ENCODE data around the gene DPP3.

DPP3 gene

DNA sequence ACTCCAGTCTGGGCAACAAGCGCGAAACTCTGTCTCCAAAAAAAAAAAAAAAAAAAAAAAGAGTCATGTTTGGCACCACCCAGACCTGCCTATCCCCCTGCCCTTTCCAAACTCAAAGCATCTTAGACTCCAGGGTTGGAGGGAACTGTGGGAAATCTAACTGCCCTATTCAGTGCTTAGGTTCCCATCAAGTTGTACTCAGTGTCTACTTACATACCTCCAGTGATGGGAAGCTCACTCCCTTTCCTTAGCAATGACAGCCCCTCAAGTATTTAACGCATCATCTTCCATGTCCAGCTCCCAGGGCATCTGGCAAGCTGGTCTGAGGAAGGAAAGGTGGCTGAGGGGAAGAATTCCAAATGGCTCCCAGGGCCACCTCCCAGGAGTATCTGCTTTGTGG is 69.5 kb downstream of the DPP3 start:
- no peak for DNase-seq (ENCODE audit: low read depth)
- TF ChIP-seq, protein P1, sequence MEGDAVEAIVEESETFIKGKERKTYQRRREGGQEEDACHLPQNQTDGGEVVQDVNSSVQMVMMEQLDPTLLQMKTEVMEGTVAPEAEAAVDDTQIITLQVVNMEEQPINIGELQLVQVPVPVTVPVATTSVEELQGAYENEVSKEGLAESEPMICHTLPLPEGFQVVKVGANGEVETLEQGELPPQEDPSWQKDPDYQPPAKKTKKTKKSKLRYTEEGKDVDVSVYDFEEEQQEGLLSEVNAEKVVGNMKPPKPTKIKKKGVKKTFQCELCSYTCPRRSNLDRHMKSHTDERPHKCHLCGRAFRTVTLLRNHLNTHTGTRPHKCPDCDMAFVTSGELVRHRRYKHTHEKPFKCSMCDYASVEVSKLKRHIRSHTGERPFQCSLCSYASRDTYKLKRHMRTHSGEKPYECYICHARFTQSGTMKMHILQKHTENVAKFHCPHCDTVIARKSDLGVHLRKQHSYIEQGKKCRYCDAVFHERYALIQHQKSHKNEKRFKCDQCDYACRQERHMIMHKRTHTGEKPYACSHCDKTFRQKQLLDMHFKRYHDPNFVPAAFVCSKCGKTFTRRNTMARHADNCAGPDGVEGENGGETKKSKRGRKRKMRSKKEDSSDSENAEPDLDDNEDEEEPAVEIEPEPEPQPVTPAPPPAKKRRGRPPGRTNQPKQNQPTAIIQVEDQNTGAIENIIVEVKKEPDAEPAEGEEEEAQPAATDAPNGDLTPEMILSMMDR (IDR thresholded peaks at IDR 0.05; ENCODE audit: low read depth, low read length, missing control alignments), result no peak
- H3K4me3 ChIP-seq (ENCODE audit: low read depth, low read length), result no peak overlapping the region

DNA sequence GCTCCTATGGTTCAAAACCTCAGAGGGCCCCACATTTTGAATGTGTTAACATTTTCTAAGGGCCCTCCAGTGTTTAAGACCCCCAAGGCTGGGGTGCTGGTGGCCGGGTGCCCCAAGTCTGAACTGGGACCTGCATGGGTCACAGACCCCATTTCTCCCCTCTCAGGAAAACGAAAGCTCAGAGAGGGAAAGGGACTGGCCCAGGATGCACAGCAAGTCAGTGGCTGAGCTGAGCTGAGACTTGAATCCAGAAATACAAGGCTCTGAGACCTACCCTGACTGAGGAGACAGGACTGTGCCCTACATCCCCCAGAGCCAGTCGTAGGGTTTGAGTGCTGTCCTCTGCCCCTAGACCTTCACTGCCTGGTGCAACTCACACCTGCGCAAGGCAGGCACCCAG is 70.7 kb downstream of the DPP3 start:
- H3K4me3 ChIP-seq (ENCODE audit: low read depth, low read length), result no peak overlapping the region
- TF ChIP-seq, protein P1 (IDR thresholded peaks at IDR 0.05; ENCODE audit: low read depth, low read length, missing control alignments), result no peak
- no peak for DNase-seq (ENCODE audit: low read depth)

DNA sequence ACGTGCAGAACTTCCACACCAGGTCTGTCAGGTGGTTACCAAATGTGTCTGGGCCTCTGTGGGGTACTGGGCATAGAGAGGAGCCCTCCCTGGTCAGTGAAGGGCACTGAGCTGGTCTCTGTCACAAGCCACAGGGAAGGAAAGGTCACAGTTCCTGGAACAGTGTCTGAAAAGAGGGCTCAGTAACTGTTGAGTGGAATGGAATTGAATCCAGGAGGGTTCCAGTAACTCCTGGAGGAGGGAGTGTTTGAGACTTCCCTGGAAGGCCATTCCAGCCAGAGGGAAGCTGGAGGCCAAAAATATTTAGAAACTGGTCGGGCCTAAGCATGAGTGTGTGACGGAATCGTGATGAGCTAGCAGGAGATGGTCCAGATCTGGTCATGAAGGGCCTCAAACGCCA is 74.4 kb downstream of the DPP3 start:
- TF ChIP-seq, protein P1 (IDR thresholded peaks at IDR 0.05; ENCODE audit: low read depth, low read length, missing control alignments), result no peak
- no peak for DNase-seq (ENCODE audit: low read depth)
- no peak overlapping the region for H3K4me3 ChIP-seq (ENCODE audit: low read depth, low read length)

DNA sequence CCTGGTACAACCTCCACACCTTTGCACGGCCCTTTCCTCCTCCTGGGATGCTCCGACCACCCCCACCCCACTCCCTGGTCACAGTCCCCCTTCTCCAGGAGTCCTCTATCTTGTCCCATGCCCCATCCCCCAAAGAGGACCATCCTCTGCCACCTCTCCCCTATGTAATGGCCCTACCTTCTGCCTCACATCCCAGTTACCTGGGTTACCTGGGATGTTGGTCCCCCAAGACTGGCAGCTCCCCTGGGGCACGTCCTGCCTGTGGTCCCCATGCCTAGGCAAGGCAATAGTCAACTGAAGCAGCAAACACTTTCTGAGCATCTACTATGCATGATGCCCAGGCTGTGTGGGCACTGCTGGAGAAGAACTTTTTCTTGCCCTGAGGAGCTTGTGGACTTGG is 75.2 kb downstream of the DPP3 start:
- no peak overlapping the region for H3K4me3 ChIP-seq (ENCODE audit: low read depth, low read length)
- no peak for DNase-seq (ENCODE audit: low read depth)
- TF ChIP-seq, protein P1 (IDR thresholded peaks at IDR 0.05; ENCODE audit: low read depth, low read length, missing control alignments), result no peak

DNA sequence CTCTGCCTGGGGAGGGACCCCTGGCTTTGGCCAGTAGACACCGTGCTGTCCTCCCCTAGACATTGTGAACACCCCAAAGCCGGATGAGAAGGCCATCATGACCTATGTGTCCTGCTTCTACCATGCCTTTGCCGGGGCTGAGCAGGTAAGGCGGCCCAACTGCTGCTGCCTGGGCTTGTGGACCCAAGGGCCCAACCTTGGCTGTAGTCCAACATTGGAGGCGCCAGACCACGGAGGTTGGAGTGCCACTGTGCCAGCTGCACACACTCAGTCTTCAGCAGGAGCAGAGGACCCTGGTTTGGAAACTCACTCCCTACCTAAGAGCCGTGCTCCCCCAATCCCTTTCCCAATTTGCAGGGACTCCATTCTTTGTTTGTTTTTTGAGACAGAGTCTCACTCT is 75.9 kb downstream of the DPP3 start:
- H3K4me3 ChIP-seq (ENCODE audit: low read depth, low read length), result no peak overlapping the region
- TF ChIP-seq, protein P1 (IDR thresholded peaks at IDR 0.05; ENCODE audit: low read depth, low read length, missing control alignments), result no peak
- DNase-seq (ENCODE audit: low read depth), result no peak

DNA sequence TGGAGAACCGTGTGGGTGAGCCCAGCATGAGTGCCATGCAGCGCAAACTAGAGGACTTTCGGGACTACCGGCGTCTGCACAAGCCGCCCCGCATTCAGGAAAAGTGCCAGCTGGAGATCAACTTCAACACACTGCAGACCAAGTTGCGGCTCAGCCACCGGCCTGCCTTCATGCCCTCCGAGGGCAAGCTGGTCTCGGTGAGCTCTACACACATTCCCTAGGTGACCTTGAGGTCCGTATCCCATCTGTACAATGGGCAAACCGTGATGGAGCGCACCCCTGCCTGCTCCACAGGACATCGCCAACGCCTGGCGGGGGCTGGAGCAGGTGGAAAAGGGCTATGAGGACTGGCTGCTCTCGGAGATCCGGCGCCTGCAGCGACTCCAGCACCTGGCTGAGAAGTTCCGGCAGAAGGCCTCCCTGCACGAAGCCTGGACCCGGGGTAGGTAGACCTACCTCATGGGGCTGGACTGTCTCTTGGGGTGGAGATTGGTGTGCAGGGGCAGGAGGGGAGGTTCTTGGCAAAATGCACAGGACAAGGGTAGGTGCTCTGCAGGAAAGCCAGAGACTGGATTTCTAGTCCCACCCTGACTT is 77.6 kb downstream of the DPP3 start:
- no peak for DNase-seq (ENCODE audit: low read depth)
- no peak overlapping the region for H3K4me3 ChIP-seq (ENCODE audit: low read depth, low read length)
- TF ChIP-seq, protein P1 (IDR thresholded peaks at IDR 0.05; ENCODE audit: low read depth, low read length, missing control alignments), result no peak
